Mesendoderm (in vitro differentiated cells): ENCODE results near the gene DISP3.

Experiments used
- DNase-seq: peaks from one replicate; pipeline ENCODE4 v3.0.0; 2013
- H2AK5ac ChIP-seq: 2 replicates; pipeline ENCODE4 v1.6.1; 2013; ENCODE audit warnings: low read length, inconsistent platforms
- H2BK120ac ChIP-seq: 2 replicates; pipeline ENCODE4 v1.6.1; 2013; ENCODE audit warnings: low read depth, mild to moderate bottlenecking, low read length, moderate library complexity, mixed read lengths
- H2BK15ac ChIP-seq: replicated peaks from 2 replicates; pipeline ENCODE4 v1.6.1; 2013; ENCODE audit warnings: low read depth, mild to moderate bottlenecking, moderate library complexity
- H2BK5ac ChIP-seq: 2 replicates; pipeline ENCODE4 v1.6.1; 2013; ENCODE audit warnings: low read length, inconsistent platforms
- H3K18ac ChIP-seq: 2 replicates; pipeline ENCODE4 v1.6.1; 2013; ENCODE audit warnings: mild to moderate bottlenecking, low read length, mixed read lengths
- H3K23ac ChIP-seq: one replicate; pipeline ENCODE4 v1.6.1; 2013; ENCODE audit warnings: low read length
- H3K27ac ChIP-seq: 2 replicates; pipeline ENCODE4 v1.5.1; 2013; ENCODE audit warnings: low read depth, mild to moderate bottlenecking, inconsistent platforms, low read length, moderate library complexity
- H3K27me3 ChIP-seq: 2 replicates; pipeline ENCODE4 v1.6.1; 2013; ENCODE audit warnings: low read length, control low read depth, mild to moderate bottlenecking, inconsistent platforms; ENCODE audit not compliant: insufficient read depth, poor library complexity
- H3K36me3 ChIP-seq: 2 replicates; pipeline ENCODE4 v1.6.1; 2013; ENCODE audit warnings: low read length, inconsistent platforms; ENCODE audit not compliant: control insufficient read depth, insufficient read depth
- H3K4ac ChIP-seq: one replicate; pipeline ENCODE4 v1.6.1; 2013; ENCODE audit warnings: low read depth, mild to moderate bottlenecking, low read length, moderate library complexity
- H3K4me1 ChIP-seq: 2 replicates; pipeline ENCODE4 v1.6.1; 2013; ENCODE audit warnings: low read depth, low read length, inconsistent platforms; ENCODE audit not compliant: control insufficient read depth
- H3K4me2 ChIP-seq: 2 replicates; pipeline ENCODE4 v1.6.1; 2013; ENCODE audit warnings: low read length
- H3K4me3 ChIP-seq: 2 replicates; pipeline ENCODE4 v1.5.1; 2013; ENCODE audit warnings: mild to moderate bottlenecking, low read length
- H3K56ac ChIP-seq: one replicate; pipeline ENCODE4 v1.6.1; 2013; ENCODE audit warnings: low read length
- H3K79me1 ChIP-seq: 2 replicates; pipeline ENCODE4 v1.6.1; 2013; ENCODE audit warnings: low read length, inconsistent platforms
- H3K79me2 ChIP-seq: 2 replicates; pipeline ENCODE4 v1.6.1; 2013; ENCODE audit warnings: mild to moderate bottlenecking, low read length; ENCODE audit not compliant: control insufficient read depth, insufficient read depth
- H3K9ac ChIP-seq: 2 replicates; pipeline ENCODE4 v1.6.1; 2013; ENCODE audit warnings: low read length, inconsistent platforms
- H4K5ac ChIP-seq: one replicate; pipeline ENCODE4 v1.6.1; 2013; ENCODE audit warnings: low read length
- H4K8ac ChIP-seq: one replicate; pipeline ENCODE4 v1.6.1; 2013; ENCODE audit warnings: low read depth, mild to moderate bottlenecking, control low read depth, low read length, moderate library complexity
- WGBS: extraction: QIAGEN DNeasy Blood & Tissue Kit; methylation state at CpG from one replicate; pipeline ENCODE4 v1.1.7; 2013; ENCODE audit warnings: low lambda C conversion rate, missing lambda C conversion rate; ENCODE audit not compliant: insufficient coverage; ENCODE audit errors: extremely low coverage; 5-methylcytosine and 5-hydroxymethylcytosine counted together

DISP3 gene

GRCh38 chr1:11475748-11476147 is 3.2 kb upstream of the DISP3 start:
- DNase-seq = no peak
- H4K8ac ChIP-seq = no peak overlapping the region
- H3K4me3 ChIP-seq = no peak overlapping the region
- no peaks in the 10 kb centered on the region for H3K79me2 ChIP-seq
- WGBS = no CpG with 5 or more reads among the region's 4 CpGs
- no peak overlapping the region for H2BK5ac ChIP-seq
- no peak overlapping the region for H2AK5ac ChIP-seq
- no peak overlapping the region for H3K4me2 ChIP-seq
- H3K27me3 ChIP-seq = no peaks in the 10 kb centered on the region
- no peak overlapping the region for H3K27ac ChIP-seq
- no peak overlapping the region for H2BK15ac ChIP-seq
- H3K18ac ChIP-seq = no peak overlapping the region
- H2BK120ac ChIP-seq = no peak overlapping the region
- H4K5ac ChIP-seq = no peak overlapping the region
- no peak overlapping the region for H3K9ac ChIP-seq
- H3K23ac ChIP-seq = no peak overlapping the region
- no peaks in the 10 kb centered on the region for H3K4me1 ChIP-seq
- H3K79me1 ChIP-seq = no peaks in the 10 kb centered on the region
- H3K56ac ChIP-seq = no peak overlapping the region
- no peak overlapping the region for H3K4ac ChIP-seq
- no peaks in the 10 kb centered on the region for H3K36me3 ChIP-seq

- Histone ChIP-seq H3K4me2 (peak overlapping the region; percentile 88), H3K4me1 (no peaks in the 10 kb centered on the region), H2BK120ac (no peak overlapping the region), H2AK5ac (no peak overlapping the region), H3K56ac (peak overlapping the region; percentile 82), H3K18ac (no peak overlapping the region), H3K9ac (peak overlapping the region; percentile 77), H4K5ac (no peak overlapping the region), H3K79me1 (no peaks in the 10 kb centered on the region), H3K79me2 (no peaks in the 10 kb centered on the region), H4K8ac (no peak overlapping the region), H2BK15ac (no peak overlapping the region), H3K4ac (no peak overlapping the region), H3K27me3 (no peaks in the 10 kb centered on the region), H3K4me3 (peak overlapping the region; percentile 58), H3K27ac (no peak overlapping the region), H3K23ac (no peak overlapping the region), H2BK5ac (no peak overlapping the region), H3K36me3 (no peaks in the 10 kb centered on the region)
- WGBS = no CpG with 5 or more reads among the region's 52 CpGs
- peak; percentile 27 for DNase-seq
Observed at GRCh38 chr1:11479375-11479979, 522 bp downstream of the DISP3 start.

GRCh38 chr1:11481019-11481418 is 2.1 kb downstream of the DISP3 start:
- no peak overlapping the region for H3K27ac ChIP-seq
- H3K4me1 ChIP-seq = no peaks in the 10 kb centered on the region
- no peaks in the 10 kb centered on the region for H3K79me2 ChIP-seq
- H4K5ac ChIP-seq = no peak overlapping the region
- no peak overlapping the region for H3K56ac ChIP-seq
- H3K18ac ChIP-seq = no peak overlapping the region
- DNase-seq = no peak
- no peak overlapping the region for H2AK5ac ChIP-seq
- H3K4me3 ChIP-seq = no peak overlapping the region
- no peak overlapping the region for H2BK5ac ChIP-seq
- no peak overlapping the region for H4K8ac ChIP-seq
- H2BK15ac ChIP-seq = no peak overlapping the region
- H2BK120ac ChIP-seq = no peak overlapping the region
- H3K79me1 ChIP-seq = no peaks in the 10 kb centered on the region
- H3K23ac ChIP-seq = no peak overlapping the region
- no peak overlapping the region for H3K9ac ChIP-seq
- no peak overlapping the region for H3K4me2 ChIP-seq
- WGBS = no CpG with 5 or more reads among the region's 4 CpGs
- H3K36me3 ChIP-seq = no peaks in the 10 kb centered on the region
- H3K4ac ChIP-seq = no peak overlapping the region
- H3K27me3 ChIP-seq = no peaks in the 10 kb centered on the region

GRCh38 chr1:11482198-11482597 is 3.2 kb downstream of the DISP3 start:
- DNase-seq = no peak

GRCh38 chr1:11482701-11483479 is 3.9 kb downstream of the DISP3 start:
- H2BK5ac ChIP-seq = no peak overlapping the region
- no CpG with 5 or more reads among the region's 18 CpGs for WGBS
- no peak overlapping the region for H3K4me3 ChIP-seq
- no peak overlapping the region for H3K4ac ChIP-seq
- H3K79me1 ChIP-seq = no peaks in the 10 kb centered on the region
- no peaks in the 10 kb centered on the region for H3K36me3 ChIP-seq
- no peaks in the 10 kb centered on the region for H3K27me3 ChIP-seq
- H3K23ac ChIP-seq = no peak overlapping the region
- H4K8ac ChIP-seq = no peak overlapping the region
- H2BK120ac ChIP-seq = no peak overlapping the region
- H3K56ac ChIP-seq = no peak overlapping the region
- H2AK5ac ChIP-seq = no peak overlapping the region
- H4K5ac ChIP-seq = no peak overlapping the region
- H3K4me2 ChIP-seq = no peak overlapping the region
- no peak overlapping the region for H2BK15ac ChIP-seq
- no peaks in the 10 kb centered on the region for H3K4me1 ChIP-seq
- H3K18ac ChIP-seq = no peak overlapping the region
- no peak overlapping the region for H3K27ac ChIP-seq
- DNase-seq = no peak
- H3K79me2 ChIP-seq = no peaks in the 10 kb centered on the region
- H3K9ac ChIP-seq = no peak overlapping the region

More at GRCh38 chr1:11482198-11482597, 3.2 kb downstream of the DISP3 start:
- Histone ChIP-seq H3K4me1 (no peaks in the 10 kb centered on the region), H3K4me2 (no peak overlapping the region), H3K27me3 (no peaks in the 10 kb centered on the region), H2BK15ac (no peak overlapping the region), H2AK5ac (no peak overlapping the region), H3K27ac (no peak overlapping the region), H3K79me2 (no peaks in the 10 kb centered on the region), H2BK120ac (no peak overlapping the region), H4K8ac (no peak overlapping the region), H3K4me3 (no peak overlapping the region), H3K9ac (no peak overlapping the region), H3K79me1 (no peaks in the 10 kb centered on the region), H3K18ac (no peak overlapping the region), H3K4ac (no peak overlapping the region), H3K56ac (no peak overlapping the region), H3K23ac (no peak overlapping the region), H2BK5ac (no peak overlapping the region), H4K5ac (no peak overlapping the region), H3K36me3 (no peaks in the 10 kb centered on the region)
